T47D (cell line): ENCODE measurements around the gene TMEM108.

ENCODE experiments used
- DNase-seq, 2 experiments: peaks; one replicate each; pipeline versions ENCODE4 v3.0.0 to v3.0.0-alpha.2; 2011 to 2012; ENCODE audit warnings: low read depth in 1 of 2, low spot score in 1 of 2
- JUND ChIP-seq: IDR thresholded peaks from 2 replicates; pipeline ENCODE4 v1.6.1; 2012; ENCODE audit warnings: low read depth
- in situ Hi-C: cut with HindIII; loops from 2 replicates; pipeline ENCODE4 v1.10.0; 2016; ENCODE audit warnings: low sequenced_read_pairs, low pct_unique_long_range_greater_than_20kb

Gene TMEM108

DNA sequence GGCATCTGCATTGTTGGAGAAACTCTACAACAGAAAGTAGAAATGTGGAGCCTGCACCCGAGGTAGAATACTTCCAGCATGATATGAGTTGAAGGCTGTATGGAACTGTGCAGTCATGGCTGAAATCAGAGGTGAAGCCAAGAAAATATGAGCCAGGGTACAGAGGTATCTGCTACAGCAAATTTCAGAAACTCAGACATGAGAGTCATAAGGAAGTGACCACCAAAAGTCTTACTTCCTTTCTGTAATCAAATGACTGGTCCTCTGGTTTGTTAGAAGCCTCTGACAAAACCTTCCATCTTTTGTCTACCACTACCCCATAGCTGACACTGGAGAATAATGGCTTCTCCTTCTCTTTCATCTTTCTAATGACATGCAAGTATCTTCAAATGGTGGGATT lies 159.4 kb downstream of the TMEM108 start:
- in situ Hi-C loops: no loop called here
- no peak for TF ChIP-seq JUND
- no peak for DNase-seq

- TF ChIP-seq JUND: no peak
- DNase-seq: no peak
- in situ Hi-C loops: no loop called here
Measured at GRCh38 chr3:133206921-133207320, 168.7 kb downstream of the TMEM108 start.

DNA sequence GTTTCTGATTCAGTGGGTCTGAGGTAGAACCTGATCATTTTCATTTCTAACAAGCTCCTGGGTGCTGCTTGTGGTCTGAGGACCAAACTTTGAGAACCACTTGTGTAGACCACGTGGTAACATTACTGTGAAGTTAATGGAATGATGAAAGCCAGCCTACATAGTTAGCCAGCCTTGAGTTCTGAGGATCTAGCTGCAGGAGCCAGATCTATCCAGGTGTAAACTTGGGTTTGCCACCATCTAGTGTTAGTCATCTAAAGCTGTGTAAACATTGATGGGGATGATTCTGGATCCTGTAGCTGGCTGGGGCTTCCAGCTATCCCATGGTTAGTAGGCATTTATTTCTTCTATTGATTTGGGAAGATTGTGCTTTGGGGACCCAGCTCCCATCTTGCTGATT lies 170.0 kb downstream of the TMEM108 start:
- TF ChIP-seq JUND: no peak
- DNase-seq: peak in 1 of 2 experiments; percentile 48
- in situ Hi-C loops: no loop called here

GRCh38 chr3:133209871-133210550 lies 171.8 kb downstream of the TMEM108 start:
- no peak for DNase-seq
- in situ Hi-C loops: no loop called here
- TF ChIP-seq JUND: no peak

DNA sequence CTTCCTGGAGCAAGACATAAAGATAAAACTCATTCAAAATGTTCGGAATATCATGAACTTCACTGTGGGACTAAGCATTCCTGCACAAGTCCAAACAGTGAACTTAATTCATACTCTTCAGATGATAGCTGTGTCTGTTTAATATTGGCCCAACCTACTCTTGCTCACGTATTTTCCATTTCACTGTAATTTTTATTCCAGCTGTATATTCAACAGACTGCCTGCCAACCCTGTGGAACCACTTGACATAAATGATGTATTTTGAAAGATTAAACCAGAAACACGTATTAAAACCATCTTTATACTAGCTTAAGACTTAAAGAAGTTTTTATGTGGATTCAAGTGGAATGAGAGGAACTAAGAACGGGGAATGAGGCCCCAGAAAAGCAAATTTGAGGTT lies 172.5 kb downstream of the TMEM108 start:
- TF ChIP-seq JUND: no peak
- in situ Hi-C loops: no loop called here
- DNase-seq: no peak

DNA sequence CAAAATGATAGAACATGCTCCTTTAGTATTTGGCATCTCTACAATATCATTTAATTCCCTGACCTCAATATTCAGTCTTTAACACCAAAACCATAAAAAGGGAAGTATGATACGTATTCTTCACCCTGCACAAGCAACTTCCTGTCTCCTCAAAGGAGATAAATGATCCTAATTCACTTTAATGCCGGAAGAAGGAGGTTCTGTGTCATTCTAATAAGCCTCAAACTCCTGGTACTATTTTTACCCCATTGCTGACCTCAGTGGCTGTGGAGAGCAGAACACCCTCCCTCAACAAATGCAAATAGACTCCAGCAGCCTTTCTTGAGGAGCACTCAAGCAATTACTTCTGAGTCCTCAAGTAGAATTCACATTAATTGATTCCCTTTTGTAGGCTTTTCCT lies 173.3 kb downstream of the TMEM108 start:
- DNase-seq: no peak
- in situ Hi-C loops: no loop called here
- no peak for TF ChIP-seq JUND

DNA sequence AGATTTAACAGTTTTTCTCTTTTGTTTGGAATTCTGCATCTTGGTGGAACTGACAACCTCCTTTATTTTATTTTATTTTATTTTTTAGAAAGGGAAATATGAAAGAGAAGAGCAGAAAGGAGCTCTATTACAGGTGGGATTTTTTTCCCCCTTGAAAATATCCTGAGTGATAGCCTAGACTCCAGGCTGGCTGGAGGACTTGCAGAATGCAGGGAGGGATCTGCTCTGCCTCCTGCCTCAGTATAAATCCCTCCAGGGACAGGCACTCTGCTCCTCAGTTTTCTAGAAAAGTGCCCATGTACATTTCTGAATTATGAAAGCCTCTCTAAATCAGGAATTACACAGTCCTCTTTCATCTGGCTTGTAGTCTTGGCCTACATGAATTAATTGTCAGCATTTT lies 173.7 kb downstream of the TMEM108 start:
- TF ChIP-seq JUND: no peak
- in situ Hi-C loops: no loop called here
- no peak for DNase-seq

- in situ Hi-C loops: no loop called here
Measured at GRCh38 chr3:133213937-133214336, 175.7 kb downstream of the TMEM108 start.

DNA sequence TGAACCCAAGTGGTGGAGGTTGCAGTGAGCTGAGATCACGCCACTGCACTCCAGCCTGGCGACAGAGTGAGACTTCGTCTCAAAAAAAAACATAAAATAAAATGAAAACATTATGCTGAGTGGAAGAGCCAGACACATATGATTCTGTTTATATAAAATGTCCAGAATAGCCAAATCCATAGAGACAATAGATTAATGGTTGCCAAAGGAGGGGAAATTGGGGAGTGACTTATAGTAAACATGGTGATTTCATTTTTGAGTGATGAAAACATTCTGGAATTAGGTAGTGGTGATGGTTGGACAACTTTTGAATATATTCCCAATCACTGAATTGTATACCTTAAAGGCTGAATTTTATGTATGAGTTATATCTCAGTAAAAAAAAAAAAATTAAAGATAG lies 189.6 kb downstream of the TMEM108 start:
- DNase-seq: no peak
- in situ Hi-C loops: no loop called here
- no peak for TF ChIP-seq JUND

More at GRCh38 chr3:133213937-133214336, 175.7 kb downstream of the TMEM108 start:
- no peak for DNase-seq
- TF ChIP-seq JUND: no peak

DNA sequence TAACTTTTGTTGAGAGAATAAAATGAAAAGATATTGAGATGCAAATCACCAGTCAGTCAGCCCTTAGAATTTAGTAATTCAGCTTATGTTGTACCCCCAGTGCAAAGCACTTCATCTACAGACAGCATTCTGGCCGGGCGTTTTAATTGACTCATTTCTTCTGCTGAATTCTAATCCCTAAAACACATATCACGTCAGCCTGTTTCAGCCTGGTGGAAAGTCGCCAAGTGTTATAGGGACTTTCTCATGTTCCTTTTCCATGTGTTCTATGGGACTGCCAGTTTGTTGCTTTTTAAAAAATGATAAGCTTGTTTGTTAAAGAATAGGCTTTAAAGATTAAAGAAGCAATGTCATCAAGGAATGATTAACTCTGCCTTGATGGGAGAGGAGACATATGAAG lies 192.0 kb downstream of the TMEM108 start:
- TF ChIP-seq JUND: no peak
- in situ Hi-C loops: no loop called here
- DNase-seq: no peak

DNA sequence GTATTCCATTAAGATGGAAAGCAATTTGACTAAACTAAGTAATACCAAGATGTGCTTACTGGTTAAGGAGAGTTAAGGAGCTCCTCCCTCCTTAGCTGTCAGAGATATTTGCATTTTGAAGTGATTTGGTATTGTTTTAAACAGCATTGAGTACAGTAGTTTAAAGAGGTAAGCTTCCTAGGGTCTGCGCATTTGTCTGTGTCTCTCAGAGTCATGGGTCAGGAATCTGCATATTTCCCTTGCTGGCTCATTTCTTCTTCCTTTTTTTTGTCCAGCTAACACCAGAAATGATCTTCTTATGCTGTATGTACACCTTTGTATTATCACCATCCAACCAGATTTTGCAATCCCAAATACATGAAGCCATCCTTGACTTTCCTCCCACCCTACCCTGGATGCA lies 198.7 kb downstream of the TMEM108 start:
- no peak for TF ChIP-seq JUND
- in situ Hi-C loops: no loop called here
- no peak for DNase-seq

GRCh38 chr3:133237380-133237779 lies 199.2 kb downstream of the TMEM108 start:
- in situ Hi-C loops: no loop called here
- DNase-seq: no peak

GRCh38 chr3:133238015-133238414 lies 199.8 kb downstream of the TMEM108 start:
- TF ChIP-seq JUND: no peak
- in situ Hi-C loops: no loop called here
- DNase-seq: no peak

More at GRCh38 chr3:133237380-133237779, 199.2 kb downstream of the TMEM108 start:
- no peak for TF ChIP-seq JUND

DNA sequence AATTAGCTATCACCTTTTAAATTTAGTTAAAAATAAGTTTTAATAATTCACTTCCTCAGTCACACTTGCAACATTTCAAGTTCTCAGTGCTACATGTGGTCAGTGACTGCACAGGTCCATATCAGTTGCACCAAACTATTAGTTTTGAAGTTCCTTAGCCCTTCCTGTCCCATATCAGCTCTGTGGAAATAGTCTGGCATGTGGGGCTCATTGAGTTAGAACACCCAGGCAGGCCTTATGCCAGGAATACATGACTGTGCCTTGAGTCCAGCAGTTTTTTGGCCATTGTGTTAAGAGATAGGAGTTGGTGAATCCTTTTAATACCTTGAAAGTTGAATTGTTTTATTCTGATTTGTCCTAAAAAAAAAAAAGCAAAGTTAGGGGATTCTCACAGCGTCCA lies 207.9 kb downstream of the TMEM108 start:
- TF ChIP-seq JUND: no peak
- no peak for DNase-seq
- in situ Hi-C loops: no loop called here
